ENCODE measurements around the gene NHLRC1. TPM values are rescaled to one million over a fixed set of nuclear protein-coding genes. Genes with fewer than 3 reads are reported as not detected.

Gene NHLRC1
- total RNA-seq = 2.9 and 3.2 TPM in 2 replicates

GRCh38 chr6:18122128-18123093 is at the start of gene NHLRC1:
Gene NHLRC1 (minus strand): TSS chr6:18122677. CDS start chr6:18122606, 71 bp downstream.

DNA sequence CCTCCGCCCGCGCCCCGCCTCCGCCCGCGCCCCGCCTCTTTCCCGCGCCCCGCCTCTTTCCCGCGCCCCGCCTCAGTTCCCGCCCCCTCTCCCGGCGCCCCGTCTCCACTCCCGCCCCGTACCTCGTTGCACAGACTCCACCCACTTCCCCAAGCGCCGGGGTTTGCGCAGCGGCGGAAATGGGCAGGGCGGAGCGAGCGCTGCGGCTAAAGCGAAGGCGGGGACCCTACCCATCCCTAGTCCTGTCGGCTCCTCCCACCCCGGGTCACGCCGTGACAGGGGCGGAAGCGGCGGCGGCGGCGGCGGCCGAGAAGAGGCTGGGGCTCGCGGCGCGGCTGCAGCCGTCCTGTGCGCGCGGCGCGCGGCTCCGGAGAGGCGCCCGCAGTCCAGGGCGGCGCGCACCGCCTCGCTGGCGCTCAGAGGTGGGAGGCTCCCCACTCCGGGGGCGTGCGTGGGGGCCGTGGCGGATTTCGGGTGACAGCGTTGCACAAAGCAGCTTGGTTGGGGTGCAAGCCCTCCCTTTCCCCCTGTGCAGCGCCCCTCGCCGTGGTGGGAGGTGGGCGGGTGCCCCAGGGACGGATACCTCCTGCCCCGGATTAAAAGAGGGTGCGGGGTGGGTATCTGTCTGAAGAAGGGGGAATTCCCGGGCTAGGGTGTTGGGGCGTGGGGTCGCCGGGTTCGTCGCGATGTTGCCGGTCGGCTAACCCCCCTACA is 32.8 kb upstream of the NHLRC1 start, which contains the start of gene KDM1B:
Gene KDM1B (plus strand): TSS at position 273 of the 714 bp plus-strand sequence. CDS start 4,474 bp downstream, outside the sequence.

DNA sequence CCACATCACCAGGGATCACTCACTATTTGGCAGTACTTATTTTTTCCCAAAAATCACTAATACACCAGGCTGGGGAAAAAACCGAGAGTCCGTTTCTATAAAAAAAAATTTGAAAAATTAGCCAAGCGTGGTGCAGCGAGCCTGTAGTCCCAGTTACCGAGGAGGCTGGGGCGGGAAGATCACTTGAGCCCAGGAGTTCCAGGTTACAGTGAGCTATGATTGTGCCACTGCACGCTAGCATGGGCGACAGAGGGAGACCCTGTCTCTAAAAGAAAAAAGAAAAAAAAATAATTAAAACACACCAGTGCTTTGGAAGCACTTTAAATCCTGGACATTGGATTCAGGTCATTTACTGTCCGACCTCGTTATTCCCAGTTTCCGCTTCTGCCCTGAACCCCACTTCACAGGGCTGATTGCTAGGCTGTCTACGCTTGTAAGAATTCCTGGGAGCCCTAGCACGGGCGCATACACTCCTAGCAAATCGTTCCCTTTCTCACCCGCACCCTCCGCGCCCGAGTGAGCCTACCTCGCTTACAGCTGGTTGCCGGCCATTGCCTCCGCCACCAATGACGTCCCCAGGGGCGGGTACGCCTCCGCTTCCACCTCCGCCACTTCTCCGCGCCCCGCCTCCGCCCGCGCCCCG is 32.2 kb upstream of the NHLRC1 start, which contains the start of gene TPMT:
Gene TPMT (minus strand): TSS at position 571 of the 643 bp plus-strand sequence. CDS start 5,950 bp downstream, outside the sequence.

Other genes starting within 250 kb of the NHLRC1 start
- gene KIF13A, start 135.0 kb downstream of the NHLRC1 start, total RNA-seq = 81.5 and 108 TPM in 2 replicates
- gene TPMT, start 32.4 kb upstream of the NHLRC1 start, total RNA-seq = 20.1 and 20.4 TPM in 2 replicates
- gene KDM1B, start 32.7 kb upstream of the NHLRC1 start, total RNA-seq = 16.2 and 21.0 TPM in 2 replicates
- gene DEK, start 141.9 kb upstream of the NHLRC1 start, total RNA-seq = 105 and 107 TPM in 2 replicates